HCT116 (cell line): ENCODE measurements around the gene KLHL40. TPM values are rescaled to one million over a fixed set of nuclear protein-coding genes. Genes with fewer than 3 reads are reported as not detected.

Experiments used
- ATAC-seq: fragments of 200-7000 bp; cut with Tn5 transposase; 2 replicates; pipeline ENCODE4 v1.9.1; 2020; ENCODE audit warnings: mild to moderate bottlenecking, moderate library complexity
- BruUV-seq: library from RNA; stranded (reverse); fragments of 400-500 nt; replicated peaks from 2 replicates; lab custom pipeline; 2021; lab: Mats Ljungman, UMichigan
- CTCF ChIA-PET: fragments of 300-600 bp; sonication (Branson Sonifier 250); formaldehyde crosslinking; loops from one replicate; lab custom pipeline; 2021; ENCODE audit warnings: antibody characterized with exemption; lab: Charles Lee
- POLR2A ChIA-PET: fragments of 300-600, 350-600 bp; sonication (Branson Sonifier 250); formaldehyde crosslinking; loops from one replicate; lab custom pipeline; 2021; ENCODE audit warnings: antibody characterized with exemption; lab: Charles Lee
- RAD21 ChIA-PET, 2 experiments: fragments of 300-600 bp; sonication (Branson Sonifier 250); formaldehyde crosslinking; loops; one replicate each; lab custom pipeline; 2023; ENCODE audit warnings: low total read pairs in 2 of 2; ENCODE audit not compliant: uncharacterized antibody in 2 of 2, unreplicated experiment in 2 of 2, low non-redundant PET in 1 of 2; lab: Charles Lee
- DNase-seq: peaks from one replicate; pipeline ENCODE4 v3.0.0-alpha.2; 2010; ENCODE audit warnings: low read depth, low spot score
- H2AFZ ChIP-seq: fragments of 200-600 bp; shearing (Covaris generic), sonication (generic); 2 replicates; pipeline ENCODE4 v1.6.1; 2017; ENCODE audit warnings: low read depth, mixed run types, mixed read lengths, antibody characterized with exemption, low read length; ENCODE audit not compliant: poor library complexity, severe bottlenecking
- H3K27ac ChIP-seq: 2 replicates; pipeline ENCODE4 v1.5.1; 2012; ENCODE audit warnings: low read depth, low read length
- H3K27me3 ChIP-seq: fragments of 200-600 bp; sonication (generic); 2 replicates; pipeline ENCODE4 v1.6.1; 2016; ENCODE audit warnings: mixed run types, low read length, mixed read lengths; ENCODE audit not compliant: insufficient read depth
- H3K36me3 ChIP-seq, 2 experiments: fragments of 200-500 bp in 1 of 2; fragments of 200-600 bp in 1 of 2; sonication (Bioruptor generic) in 1 of 2; sonication (generic) in 1 of 2; 2 replicates each; pipeline versions ENCODE4 v1.5.1 to v1.6.1; 2014 to 2016; ENCODE audit warnings: low read length in 2 of 2, inconsistent platforms in 1 of 2, mixed read lengths in 1 of 2, mixed run types in 1 of 2; ENCODE audit not compliant: insufficient read depth in 2 of 2, control insufficient read depth in 1 of 2
- H3K4me1 ChIP-seq, 2 experiments: fragments of 200-600 bp in 1 of 2; sonication (generic) in 1 of 2; 2 replicates each; pipeline versions ENCODE4 v1.5.1 to v1.6.1; 2012 to 2017; ENCODE audit warnings: low read length in 2 of 2, inconsistent platforms in 1 of 2, mild to moderate bottlenecking in 1 of 2, mixed read lengths in 1 of 2, mixed run types in 1 of 2, moderate library complexity in 1 of 2; ENCODE audit not compliant: insufficient read depth in 2 of 2, control insufficient read depth in 1 of 2
- H3K4me2 ChIP-seq: fragments of 200-600 bp; sonication (generic); 2 replicates; pipeline ENCODE4 v1.6.1; 2017; ENCODE audit warnings: mixed run types, low read length, mixed read lengths
- H3K4me3 ChIP-seq, 2 experiments: fragments of 200-600 bp in 1 of 2; sonication (generic) in 1 of 2; replicated peaks in 1 of 2; 2 replicates each; pipeline ENCODE4 v1.5.1; 2011 to 2016; ENCODE audit warnings: low read length in 2 of 2, control low read depth in 1 of 2, low read depth in 1 of 2, mild to moderate bottlenecking in 1 of 2, mixed read lengths in 1 of 2, mixed run types in 1 of 2
- H3K79me2 ChIP-seq: fragments of 200-600 bp; sonication (generic); 2 replicates; pipeline ENCODE4 v1.6.1; 2017; ENCODE audit warnings: mild to moderate bottlenecking, mixed run types, low read length, moderate library complexity, mixed read lengths; ENCODE audit not compliant: insufficient read depth
- H3K9ac ChIP-seq: fragments of 200-600 bp; sonication (generic); 2 replicates; pipeline ENCODE4 v1.6.1; 2016; ENCODE audit warnings: low read length, mixed read lengths
- H3K9me2 ChIP-seq: fragments of 200-600 bp; sonication (generic), shearing (Covaris generic); 2 replicates; pipeline ENCODE4 v1.6.1; 2017; ENCODE audit warnings: mixed run types, mild to moderate bottlenecking, moderate library complexity; ENCODE audit not compliant: insufficient read depth
- H3K9me3 ChIP-seq, 2 experiments: fragments of 200-500 bp in 1 of 2; fragments of 200-600 bp in 1 of 2; sonication (Bioruptor generic) in 1 of 2; sonication (generic) in 1 of 2; 2 replicates each; pipeline ENCODE4 v1.6.1; 2014 to 2017; ENCODE audit warnings: low read length in 2 of 2, mixed read lengths in 2 of 2, inconsistent platforms in 1 of 2, low read depth in 1 of 2, mild to moderate bottlenecking in 1 of 2, mixed run types in 1 of 2, moderate library complexity in 1 of 2; ENCODE audit not compliant: control insufficient read depth in 1 of 2, insufficient read depth in 1 of 2
- H4K20me1 ChIP-seq: fragments of 200-600 bp; sonication (generic), shearing (Covaris generic); 2 replicates; pipeline ENCODE4 v1.6.1; 2017; ENCODE audit warnings: mixed run types, mild to moderate bottlenecking, moderate library complexity; ENCODE audit not compliant: insufficient read depth
- CBX3 ChIP-seq: IDR thresholded peaks from 2 replicates; pipeline ENCODE4 v1.6.1; 2012; ENCODE audit warnings: low read depth
- CTCF ChIP-seq, 3 experiments: fragments of 200-600 bp in 1 of 3; sonication (generic) in 1 of 3; IDR thresholded peaks in 2 of 3; conservative IDR thresholded peaks in 1 of 3; 2 replicates each; pipeline ENCODE4 v1.5.1; 2012 to 2017; ENCODE audit warnings: low read depth in 2 of 3, low read length in 2 of 3, antibody characterized with exemption in 1 of 3, borderline replicate concordance in 1 of 3, control low read depth in 1 of 3, mild to moderate bottlenecking in 1 of 3, mixed read lengths in 1 of 3, mixed run types in 1 of 3, moderate library complexity in 1 of 3; ENCODE audit not compliant: insufficient read depth in 1 of 3
- EGR1 ChIP-seq: IDR thresholded peaks from 2 replicates; pipeline ENCODE4 v1.6.1; 2012; ENCODE audit warnings: low read depth
- EZH2 ChIP-seq: fragments of 200-600 bp; sonication (generic); IDR thresholded peaks from 2 replicates; pipeline ENCODE4 v1.6.1; 2017; ENCODE audit warnings: antibody characterized with exemption, mixed run types
- FOSL1 ChIP-seq: IDR thresholded peaks from 2 replicates; pipeline ENCODE4 v1.6.1; 2012; ENCODE audit warnings: low read depth
- JUND ChIP-seq: IDR thresholded peaks from 2 replicates; pipeline ENCODE4 v1.6.1; 2012
- POLR2A ChIP-seq: IDR thresholded peaks from 2 replicates; pipeline ENCODE4 v1.7.0; 2011; ENCODE audit warnings: borderline replicate concordance; ENCODE audit not compliant: insufficient read depth, insufficient read length; ENCODE audit errors: extremely low read depth
- POLR2AphosphoS5 ChIP-seq: IDR thresholded peaks from 2 replicates; pipeline ENCODE4 v1.6.1; 2011; ENCODE audit warnings: mild to moderate bottlenecking, low read depth, low read length, moderate library complexity
- RAD21 ChIP-seq: IDR thresholded peaks from 2 replicates; pipeline ENCODE4 v1.6.1; 2012; ENCODE audit warnings: low read depth, mild to moderate bottlenecking
- SIN3A ChIP-seq: IDR thresholded peaks from 2 replicates; pipeline ENCODE4 v1.6.1; 2012; ENCODE audit warnings: low read depth
- SP1 ChIP-seq: IDR thresholded peaks from 2 replicates; pipeline ENCODE4 v1.6.1; 2012; ENCODE audit warnings: low read depth
- SRF ChIP-seq: IDR thresholded peaks from 2 replicates; pipeline ENCODE4 v1.6.1; 2012; ENCODE audit warnings: low read depth
- TCF7L2 ChIP-seq: IDR thresholded peaks from 2 replicates; pipeline ENCODE4 v1.7.0; 2011; ENCODE audit warnings: borderline replicate concordance, inconsistent platforms; ENCODE audit not compliant: insufficient read depth, insufficient read length; ENCODE audit errors: extremely low read depth
- YY1 ChIP-seq: IDR thresholded peaks from 2 replicates; pipeline ENCODE4 v1.6.1; 2011; ENCODE audit warnings: low read length, low read depth, moderate library complexity, mild to moderate bottlenecking; ENCODE audit not compliant: insufficient replicate concordance; ENCODE audit errors: extremely low read depth
- ZFX ChIP-seq: fragments of 450-650 bp; IDR thresholded peaks from 2 replicates; pipeline ENCODE4 v1.6.1; 2017
- ZNF274 ChIP-seq: fragments of 200-500 bp; sonication (Bioruptor generic); IDR thresholded peaks from 2 replicates; pipeline ENCODE4 v1.6.1; 2014; ENCODE audit warnings: mild to moderate bottlenecking, low read depth, low read length, inconsistent platforms
- intact Hi-C: fragments of 100-400 bp; cut with micrococcal nuclease; formaldehyde crosslinking; loops from 2 replicates; pipeline ENCODE4 v1.10.0; 2022
- total RNA-seq: library from RNA; stranded (reverse); gene quantifications from one replicate; pipeline ENCODE4 v1.2.1, GENCODE V29; 2021; ENCODE audit not compliant: unreplicated experiment
- TF ChIP-seq, protein P1 (sequence below): IDR thresholded peaks from 2 replicates; pipeline ENCODE4 v1.6.1; 2012
- TF ChIP-seq, protein P2 (sequence below): IDR thresholded peaks from 2 replicates; pipeline ENCODE4 v1.6.1; 2012
- TF ChIP-seq, protein P3 (sequence below): IDR thresholded peaks from 2 replicates; pipeline ENCODE4 v1.6.1; 2011; ENCODE audit warnings: mild to moderate bottlenecking, low read length, moderate library complexity; ENCODE audit not compliant: insufficient replicate concordance; ENCODE audit errors: extremely low read depth

KLHL40 gene
- total RNA-seq, 1 experiment from 2014 or later, result not detected

GRCh38 chr3:42666022-42666421 is 19.3 kb upstream of the KLHL40 start:
- intact Hi-C loops, result no loop called here
- Histone ChIP-seq H3K9me3 (no peaks in the 10 kb centered on the region), H3K36me3 (0 out of 4 replicates have a peak, but pooled peaks cover 0 to 3% of the 10 kb centered on the region in 2 experiments), H3K4me3 (no peak overlapping the region), H3K9ac (no peak overlapping the region), H3K79me2 (no peaks in the 10 kb centered on the region), H3K4me2 (no peak overlapping the region), H3K27ac (no peak overlapping the region), H3K4me1 (no peaks in the 10 kb centered on the region), H3K9me2 (no peaks in the 10 kb centered on the region), H4K20me1 (no peaks in the 10 kb centered on the region), H2AFZ (no peak overlapping the region), H3K27me3 (no peaks in the 10 kb centered on the region)
- no peak for DNase-seq
- POLR2A ChIA-PET, result no interaction called here
- BruUV-seq, result TSS peak; percentile 16
- no peak for ATAC-seq
- RAD21 ChIA-PET, result no interaction called here
- CTCF ChIA-PET, result no interaction called here
- TF ChIP-seq, protein P1, sequence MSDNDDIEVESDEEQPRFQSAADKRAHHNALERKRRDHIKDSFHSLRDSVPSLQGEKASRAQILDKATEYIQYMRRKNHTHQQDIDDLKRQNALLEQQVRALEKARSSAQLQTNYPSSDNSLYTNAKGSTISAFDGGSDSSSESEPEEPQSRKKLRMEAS, result no peak
- TF ChIP-seq CTCF (IDR thresholded peaks at IDR 0.05 in 2 of 3, conservative IDR thresholded peaks at IDR 0.05 in 1 of 3; ENCODE audit: borderline replicate concordance in 1 of 3, insufficient read depth in 1 of 3, low read depth in 2 of 3, low read length in 2 of 3) (no peak), POLR2A (no peak), FOSL1 (no peak), SIN3A (no peak), EZH2 (no peak), ZFX (no peak), RAD21 (no peak), JUND (no peak), CBX3 (no peak), SP1 (no peak), POLR2AphosphoS5 (no peak; the same call in 1 of the 2 replicates), ZNF274 (no peak), EGR1 (no peak), SRF (no peak), YY1 (no peak), TCF7L2 (no peak)
- TF ChIP-seq, protein P2, sequence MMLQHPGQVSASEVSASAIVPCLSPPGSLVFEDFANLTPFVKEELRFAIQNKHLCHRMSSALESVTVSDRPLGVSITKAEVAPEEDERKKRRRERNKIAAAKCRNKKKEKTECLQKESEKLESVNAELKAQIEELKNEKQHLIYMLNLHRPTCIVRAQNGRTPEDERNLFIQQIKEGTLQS, result no peak
- TF ChIP-seq, protein P3, sequence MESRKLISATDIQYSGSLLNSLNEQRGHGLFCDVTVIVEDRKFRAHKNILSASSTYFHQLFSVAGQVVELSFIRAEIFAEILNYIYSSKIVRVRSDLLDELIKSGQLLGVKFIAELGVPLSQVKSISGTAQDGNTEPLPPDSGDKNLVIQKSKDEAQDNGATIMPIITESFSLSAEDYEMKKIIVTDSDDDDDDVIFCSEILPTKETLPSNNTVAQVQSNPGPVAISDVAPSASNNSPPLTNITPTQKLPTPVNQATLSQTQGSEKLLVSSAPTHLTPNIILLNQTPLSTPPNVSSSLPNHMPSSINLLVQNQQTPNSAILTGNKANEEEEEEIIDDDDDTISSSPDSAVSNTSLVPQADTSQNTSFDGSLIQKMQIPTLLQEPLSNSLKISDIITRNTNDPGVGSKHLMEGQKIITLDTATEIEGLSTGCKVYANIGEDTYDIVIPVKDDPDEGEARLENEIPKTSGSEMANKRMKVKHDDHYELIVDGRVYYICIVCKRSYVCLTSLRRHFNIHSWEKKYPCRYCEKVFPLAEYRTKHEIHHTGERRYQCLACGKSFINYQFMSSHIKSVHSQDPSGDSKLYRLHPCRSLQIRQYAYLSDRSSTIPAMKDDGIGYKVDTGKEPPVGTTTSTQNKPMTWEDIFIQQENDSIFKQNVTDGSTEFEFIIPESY, result no peak
